ENCODE measurements around the gene LATS1. TPM values are rescaled to one million over a fixed set of nuclear protein-coding genes. Genes with fewer than 3 reads are reported as not detected.

Gene LATS1
- total and polyA plus RNA-seq, 10 of the 15 experiments (the other 5 are each of a cell fraction or from before 2014, with no cell fraction given) = 2.1 to 15.6 (median 11.0) TPM

DNA sequence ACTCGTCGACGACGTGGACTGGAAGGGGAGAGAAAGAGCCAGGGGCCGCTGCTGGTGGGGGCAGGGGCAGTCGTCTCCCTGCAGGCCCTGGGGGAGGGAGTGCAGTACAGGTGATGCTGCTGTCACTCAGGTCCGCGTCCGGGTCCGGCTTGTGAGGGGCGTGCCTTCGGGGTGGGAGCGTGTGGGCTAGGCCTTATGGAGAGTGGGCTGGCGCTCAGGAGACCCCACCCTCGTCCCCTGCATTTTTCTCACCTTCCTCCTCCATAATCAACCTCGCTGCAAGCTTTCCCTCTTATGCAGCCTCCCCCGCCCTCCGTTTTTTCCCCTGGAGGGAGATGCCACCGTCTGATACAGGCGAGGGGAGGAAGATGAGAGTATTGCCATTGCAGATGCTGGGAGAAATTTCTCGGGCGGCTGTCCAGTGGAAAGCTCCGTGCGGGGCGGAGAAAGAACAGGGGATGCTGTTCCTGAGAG is 32.3 kb upstream of the LATS1 start (continued):
- TF ChIP-seq, protein P1, sequence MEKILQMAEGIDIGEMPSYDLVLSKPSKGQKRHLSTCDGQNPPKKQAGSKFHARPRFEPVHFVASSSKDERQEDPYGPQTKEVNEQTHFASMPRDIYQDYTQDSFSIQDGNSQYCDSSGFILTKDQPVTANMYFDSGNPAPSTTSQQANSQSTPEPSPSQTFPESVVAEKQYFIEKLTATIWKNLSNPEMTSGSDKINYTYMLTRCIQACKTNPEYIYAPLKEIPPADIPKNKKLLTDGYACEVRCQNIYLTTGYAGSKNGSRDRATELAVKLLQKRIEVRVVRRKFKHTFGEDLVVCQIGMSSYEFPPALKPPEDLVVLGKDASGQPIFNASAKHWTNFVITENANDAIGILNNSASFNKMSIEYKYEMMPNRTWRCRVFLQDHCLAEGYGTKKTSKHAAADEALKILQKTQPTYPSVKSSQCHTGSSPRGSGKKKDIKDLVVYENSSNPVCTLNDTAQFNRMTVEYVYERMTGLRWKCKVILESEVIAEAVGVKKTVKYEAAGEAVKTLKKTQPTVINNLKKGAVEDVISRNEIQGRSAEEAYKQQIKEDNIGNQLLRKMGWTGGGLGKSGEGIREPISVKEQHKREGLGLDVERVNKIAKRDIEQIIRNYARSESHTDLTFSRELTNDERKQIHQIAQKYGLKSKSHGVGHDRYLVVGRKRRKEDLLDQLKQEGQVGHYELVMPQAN (conservative IDR thresholded peaks at IDR 0.05) = 0 out of 2 replicates have a peak, but pooled peaks have one; percentile 23
- no peak for TF ChIP-seq TBL1XR1 (IDR thresholded peaks at IDR 0.05; ENCODE audit: low read depth, low read length)
- 0 out of 2 replicates have a peak, but pooled peaks have one; percentile 34 for TF ChIP-seq NBN (IDR thresholded peaks at IDR 0.05)
- TF ChIP-seq, protein P2, sequence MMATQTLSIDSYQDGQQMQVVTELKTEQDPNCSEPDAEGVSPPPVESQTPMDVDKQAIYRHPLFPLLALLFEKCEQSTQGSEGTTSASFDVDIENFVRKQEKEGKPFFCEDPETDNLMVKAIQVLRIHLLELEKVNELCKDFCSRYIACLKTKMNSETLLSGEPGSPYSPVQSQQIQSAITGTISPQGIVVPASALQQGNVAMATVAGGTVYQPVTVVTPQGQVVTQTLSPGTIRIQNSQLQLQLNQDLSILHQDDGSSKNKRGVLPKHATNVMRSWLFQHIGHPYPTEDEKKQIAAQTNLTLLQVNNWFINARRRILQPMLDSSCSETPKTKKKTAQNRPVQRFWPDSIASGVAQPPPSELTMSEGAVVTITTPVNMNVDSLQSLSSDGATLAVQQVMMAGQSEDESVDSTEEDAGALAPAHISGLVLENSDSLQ (IDR thresholded peaks at IDR 0.05) = peak; percentile 93
- TF ChIP-seq HDAC6 (IDR thresholded peaks at IDR 0.05; ENCODE audit: unreplicated experiment) = no peak
- TF ChIP-seq FOS (IDR thresholded peaks at IDR 0.05; ENCODE audit: borderline replicate concordance, extremely low read depth, insufficient read length) = no peak
- TF ChIP-seq MTA2 (IDR thresholded peaks at IDR 0.05; ENCODE audit: low read depth) = no peak
- peak; percentile 63; the same call in 1 of the 2 replicates for TF ChIP-seq CHD2 (IDR thresholded peaks at IDR 0.05; ENCODE audit: borderline replicate concordance, low read depth, low read length)
- TF ChIP-seq, protein P3, sequence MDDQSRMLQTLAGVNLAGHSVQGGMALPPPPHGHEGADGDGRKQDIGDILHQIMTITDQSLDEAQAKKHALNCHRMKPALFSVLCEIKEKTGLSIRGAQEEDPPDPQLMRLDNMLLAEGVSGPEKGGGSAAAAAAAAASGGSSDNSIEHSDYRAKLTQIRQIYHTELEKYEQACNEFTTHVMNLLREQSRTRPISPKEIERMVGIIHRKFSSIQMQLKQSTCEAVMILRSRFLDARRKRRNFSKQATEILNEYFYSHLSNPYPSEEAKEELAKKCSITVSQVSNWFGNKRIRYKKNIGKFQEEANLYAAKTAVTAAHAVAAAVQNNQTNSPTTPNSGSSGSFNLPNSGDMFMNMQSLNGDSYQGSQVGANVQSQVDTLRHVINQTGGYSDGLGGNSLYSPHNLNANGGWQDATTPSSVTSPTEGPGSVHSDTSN (IDR thresholded peaks at IDR 0.05; ENCODE audit: insufficient replicate concordance, low read depth, low read length) = peak; percentile 81
- TF ChIP-seq, protein P4, sequence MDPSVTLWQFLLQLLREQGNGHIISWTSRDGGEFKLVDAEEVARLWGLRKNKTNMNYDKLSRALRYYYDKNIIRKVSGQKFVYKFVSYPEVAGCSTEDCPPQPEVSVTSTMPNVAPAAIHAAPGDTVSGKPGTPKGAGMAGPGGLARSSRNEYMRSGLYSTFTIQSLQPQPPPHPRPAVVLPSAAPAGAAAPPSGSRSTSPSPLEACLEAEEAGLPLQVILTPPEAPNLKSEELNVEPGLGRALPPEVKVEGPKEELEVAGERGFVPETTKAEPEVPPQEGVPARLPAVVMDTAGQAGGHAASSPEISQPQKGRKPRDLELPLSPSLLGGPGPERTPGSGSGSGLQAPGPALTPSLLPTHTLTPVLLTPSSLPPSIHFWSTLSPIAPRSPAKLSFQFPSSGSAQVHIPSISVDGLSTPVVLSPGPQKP (IDR thresholded peaks at IDR 0.05; ENCODE audit: low read depth, low read length) = no peak
- no peak for TF ChIP-seq CHD4 (IDR thresholded peaks at IDR 0.05)
- TF ChIP-seq BHLHE40 (IDR thresholded peaks at IDR 0.05; ENCODE audit: borderline replicate concordance in 1 of 2, low read depth in 2 of 2, low read length in 1 of 2) = 0 out of 4 replicates have a peak, but pooled peaks of 1 of the 2 experiments have one; percentile 28

Data from GM12878 (cell line).